Large intestine (tissue), 3 donors: Measurements from ENCODE around the gene ENPP1. TPM values are rescaled to one million over a fixed set of nuclear protein-coding genes. Genes with fewer than 3 reads are reported as not detected.
"Not testable (repeated sequence)": the region's sequence is repeated elsewhere in the genome, so short reads cannot be mapped to it uniquely, and the experiment has no call there.

Source experiments
- DNase-seq, 2 donors: peaks; one replicate each; pipeline versions ENCODE4 v3.0.0 to v3.0.0-alpha.2; 2013
- H3K27ac ChIP-seq: one replicate; pipeline ENCODE4 v1.5.1; 2013; ENCODE audit warnings: low read length
- H3K27me3 ChIP-seq: 2 replicates; pipeline ENCODE4 v1.6.1; 2013; ENCODE audit warnings: low read length; ENCODE audit not compliant: control insufficient read depth, insufficient read depth
- H3K36me3 ChIP-seq: 2 replicates; pipeline ENCODE4 v1.6.1; 2013; ENCODE audit warnings: low read length; ENCODE audit not compliant: control insufficient read depth, insufficient read depth
- H3K4me1 ChIP-seq: one replicate; pipeline ENCODE4 v1.6.1; 2013; ENCODE audit warnings: low read length; ENCODE audit not compliant: control insufficient read depth, insufficient read depth
- H3K4me3 ChIP-seq: one replicate; pipeline ENCODE4 v1.5.1; 2013; ENCODE audit warnings: low read length
- H3K9me3 ChIP-seq: one replicate; pipeline ENCODE4 v1.6.1; 2013; ENCODE audit warnings: mild to moderate bottlenecking, low read depth, low read length, moderate library complexity; ENCODE audit not compliant: control insufficient read depth
- WGBS: methylation state at CpG from one replicate; pipeline ENCODE4 v1.1.5; 2013; ENCODE audit warnings: low lambda C conversion rate; ENCODE audit not compliant: insufficient coverage; 5-methylcytosine and 5-hydroxymethylcytosine counted together
- polyA plus RNA-seq: library from polyadenylated mRNA; unstranded; fragments of 120-200 nt; gene quantifications from one replicate; pipeline ENCODE4 v1.2.1, GENCODE V29; 2013

The ENPP1 gene
- polyA plus RNA-seq, 1 donor: 9.5 TPM

DNA sequence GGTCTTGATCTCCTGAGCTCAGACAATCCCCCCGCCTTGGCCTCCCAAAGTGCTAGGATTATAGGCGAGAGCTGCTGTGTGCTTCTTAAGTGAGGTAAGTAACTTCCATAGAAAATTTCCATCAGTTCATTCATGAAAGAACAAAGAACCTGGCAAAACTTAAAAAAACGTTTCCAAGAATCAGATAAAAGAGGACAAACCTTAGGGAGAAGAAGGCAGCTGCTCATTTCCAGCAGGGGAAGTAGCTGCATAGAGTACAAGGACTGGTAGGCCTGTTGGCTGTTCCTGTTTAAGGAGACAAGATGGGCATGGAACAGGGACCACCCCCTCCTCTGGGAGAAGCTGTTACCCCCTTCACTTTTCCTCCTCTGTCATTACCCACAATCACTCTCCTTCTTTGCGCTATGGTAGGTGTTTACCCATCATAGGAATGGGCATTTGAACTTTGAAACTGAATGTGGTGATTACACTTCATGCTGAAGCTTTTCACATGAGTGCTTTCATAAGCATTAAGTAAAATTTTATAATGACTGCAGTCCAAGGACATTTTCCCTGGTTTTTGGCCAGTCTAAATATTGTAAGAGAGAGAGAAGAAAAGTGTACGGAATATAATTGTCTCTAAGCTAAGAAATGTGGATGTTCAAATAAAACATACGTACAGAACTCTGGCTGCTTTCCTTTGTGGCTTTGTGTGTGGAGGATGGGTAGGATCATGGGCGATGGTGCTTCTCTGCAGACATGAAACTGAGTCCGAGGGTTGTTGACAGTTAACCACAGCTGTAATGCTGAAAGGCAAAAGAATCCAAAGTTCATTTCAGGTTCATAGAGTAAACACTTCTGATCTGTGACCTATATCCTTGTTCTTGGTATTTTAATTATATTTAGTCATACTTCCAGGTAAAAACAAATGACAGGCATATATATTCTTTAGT lies 86.9 kb downstream of the ENPP1 start:
- Histone ChIP-seq H3K27ac (peak overlapping the region; percentile 97), H3K9me3 (peaks cover 10% of the 10 kb centered on the region)
- WGBS: no CpG with 5 or more reads among the region's 8 CpGs

GRCh38 chr6:131897050-131897435 lies 89.2 kb downstream of the ENPP1 start:
- no CpG with 5 or more reads among the region's 4 CpGs for WGBS
- H3K27ac ChIP-seq: peak overlapping the region; percentile 39

More for the DNA sequence above, 86.9 kb downstream of the ENPP1 start:
- Histone ChIP-seq H3K27me3 (no peaks in the 10 kb centered on the region), H3K4me1 (peaks cover 26% of the 10 kb centered on the region), H3K36me3 (peaks cover 3% of the 10 kb centered on the region), H3K4me3 (no peak overlapping the region)
- DNase-seq: peak; percentile 86 to 95

DNA sequence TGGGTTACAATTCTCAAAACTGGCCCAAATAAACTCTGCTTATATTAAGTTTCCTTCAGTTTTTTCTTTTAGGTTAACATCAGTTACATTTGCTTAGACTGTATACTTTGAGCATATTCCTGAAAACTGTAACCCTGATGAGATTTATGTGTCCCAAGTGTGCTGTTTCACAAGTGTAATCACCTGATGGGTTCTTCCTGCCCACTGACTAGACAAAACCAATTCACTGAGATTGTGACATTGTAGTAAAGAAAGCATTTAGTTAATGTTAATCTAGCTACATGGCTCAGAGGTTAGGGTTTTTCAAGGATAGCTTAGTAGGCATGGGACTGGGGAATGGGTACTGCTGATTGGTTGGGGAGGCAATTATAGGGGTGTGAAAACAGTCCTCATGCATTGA lies 89.8 kb downstream of the ENPP1 start:
- peak overlapping the region; percentile 39 for H3K27ac ChIP-seq
- H3K4me3 ChIP-seq: no peak overlapping the region
- no peaks in the 10 kb centered on the region for H3K27me3 ChIP-seq
- H3K36me3 ChIP-seq: no peaks in the 10 kb centered on the region
- peak; percentile 22 to 50 for DNase-seq
- peaks cover 10% of the 10 kb centered on the region for H3K9me3 ChIP-seq
- H3K4me1 ChIP-seq: peaks cover 24% of the 10 kb centered on the region

More at GRCh38 chr6:131897050-131897435, 89.2 kb downstream of the ENPP1 start:
- Histone ChIP-seq H3K36me3 (no peaks in the 10 kb centered on the region), H3K27me3 (no peaks in the 10 kb centered on the region), H3K4me1 (peaks cover 26% of the 10 kb centered on the region), H3K4me3 (no peak overlapping the region), H3K9me3 (peaks cover 10% of the 10 kb centered on the region)
- DNase-seq: no peak

DNA sequence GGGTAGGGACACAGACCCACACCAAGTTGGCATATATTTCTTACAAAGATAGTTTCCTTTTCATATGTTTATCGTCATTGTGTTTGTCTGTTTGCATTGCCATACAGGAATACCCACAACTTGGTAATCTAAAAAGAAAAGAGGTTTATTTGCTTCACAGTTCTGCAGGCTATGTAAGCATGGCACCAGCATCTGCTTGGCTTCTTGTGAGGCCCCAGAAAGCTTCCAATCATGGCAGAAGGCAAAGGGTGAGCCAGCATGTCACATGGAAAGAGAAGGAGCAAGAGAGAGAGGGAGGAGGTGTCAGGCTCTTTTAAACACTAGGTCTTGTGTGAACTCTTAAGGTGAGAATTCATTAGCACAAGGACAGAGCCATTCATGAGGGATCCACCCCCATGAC lies 90.9 kb downstream of the ENPP1 start:
- Histone ChIP-seq H3K9me3 (peaks cover 10% of the 10 kb centered on the region), H3K4me3 (no peak overlapping the region), H3K27ac (no peak overlapping the region), H3K4me1 (peaks cover 18% of the 10 kb centered on the region), H3K36me3 (no peaks in the 10 kb centered on the region), H3K27me3 (no peaks in the 10 kb centered on the region)
- no peak for DNase-seq
- no CpG with 5 or more reads among the region's 1 CpG for WGBS

DNA sequence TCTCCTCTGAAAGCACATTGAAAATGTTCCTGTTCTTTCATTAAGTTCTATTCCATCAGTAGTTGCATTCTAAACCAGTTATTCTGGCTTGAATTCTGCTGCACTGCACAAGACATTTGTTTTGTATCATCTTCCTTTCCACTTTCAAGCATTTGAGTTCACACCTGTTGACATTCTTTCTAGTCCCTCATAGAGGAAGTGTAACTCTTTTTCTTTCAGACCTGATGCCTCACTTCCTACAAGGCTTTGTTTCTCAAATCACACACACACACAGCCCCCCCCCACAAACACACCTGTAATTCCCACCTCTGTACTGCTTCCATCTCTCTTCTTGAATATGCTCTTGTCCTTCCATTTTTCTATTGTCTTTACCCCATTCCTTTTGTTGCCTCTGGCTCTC lies 92.4 kb downstream of the ENPP1 start:
- Histone ChIP-seq H3K4me1 (peaks cover 9% of the 10 kb centered on the region), H3K9me3 (peaks cover 10% of the 10 kb centered on the region), H3K27ac (no peak overlapping the region), H3K36me3 (no peaks in the 10 kb centered on the region), H3K4me3 (no peak overlapping the region), H3K27me3 (no peaks in the 10 kb centered on the region)
- DNase-seq: no peak

- not testable (repeated sequence) for H3K9me3 ChIP-seq, H3K27ac ChIP-seq, H3K36me3 ChIP-seq, DNase-seq, H3K4me3 ChIP-seq, H3K27me3 ChIP-seq, H3K4me1 ChIP-seq
- WGBS: 100% methylated on average over 1 of the region's 5 CpGs
These were observed 93.6 kb downstream of the ENPP1 start for GRCh38 chr6:131901326-131901873.

DNA sequence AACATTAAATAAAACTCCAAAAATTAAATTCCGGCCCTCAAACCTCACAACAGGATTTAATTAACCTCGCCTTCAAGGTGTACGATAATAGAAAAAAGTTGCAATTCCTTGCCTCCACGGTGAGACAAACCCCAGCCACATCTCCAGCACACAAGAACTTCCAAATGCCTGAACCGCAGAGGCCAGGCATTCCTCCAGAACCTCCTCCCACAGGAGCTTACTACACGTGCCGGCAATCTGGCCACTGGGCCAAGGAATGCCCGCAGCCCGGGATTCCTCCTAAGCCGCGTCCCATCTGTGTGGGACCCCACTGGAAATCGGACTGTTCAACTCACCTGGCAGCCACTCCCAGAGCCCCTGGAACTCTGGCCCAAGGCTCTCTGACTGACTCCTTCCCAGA lies 95.9 kb downstream of the ENPP1 start:
- not testable (repeated sequence) for H3K9me3 ChIP-seq, H3K4me3 ChIP-seq, H3K27me3 ChIP-seq, DNase-seq, H3K4me1 ChIP-seq, H3K36me3 ChIP-seq, H3K27ac ChIP-seq
- WGBS: no CpG with 5 or more reads among the region's 12 CpGs

DNA sequence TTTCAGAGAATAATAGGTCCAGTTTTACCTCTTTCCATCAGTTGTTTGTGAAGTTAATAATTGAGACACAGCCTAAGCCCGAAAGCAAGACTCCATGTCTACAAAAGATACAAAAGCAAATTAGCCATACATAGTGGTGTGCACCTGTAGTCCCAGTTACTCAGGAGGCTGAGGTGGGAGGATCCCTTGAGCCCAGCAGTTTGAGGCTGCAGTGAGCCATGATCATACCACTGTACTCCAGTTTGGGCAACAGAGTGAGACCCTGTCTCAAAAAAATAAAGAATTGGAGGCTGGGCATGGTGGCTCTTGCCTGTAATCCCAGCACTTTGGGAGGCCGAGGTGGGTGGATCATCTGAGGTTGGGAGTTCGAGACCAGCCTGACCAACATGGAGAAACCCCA lies 101.0 kb downstream of the ENPP1 start:
- not testable (repeated sequence) for H3K36me3 ChIP-seq, H3K4me1 ChIP-seq, DNase-seq, H3K9me3 ChIP-seq, H3K27ac ChIP-seq, H3K4me3 ChIP-seq, H3K27me3 ChIP-seq
- WGBS: no CpG with 5 or more reads among the region's 3 CpGs

DNA sequence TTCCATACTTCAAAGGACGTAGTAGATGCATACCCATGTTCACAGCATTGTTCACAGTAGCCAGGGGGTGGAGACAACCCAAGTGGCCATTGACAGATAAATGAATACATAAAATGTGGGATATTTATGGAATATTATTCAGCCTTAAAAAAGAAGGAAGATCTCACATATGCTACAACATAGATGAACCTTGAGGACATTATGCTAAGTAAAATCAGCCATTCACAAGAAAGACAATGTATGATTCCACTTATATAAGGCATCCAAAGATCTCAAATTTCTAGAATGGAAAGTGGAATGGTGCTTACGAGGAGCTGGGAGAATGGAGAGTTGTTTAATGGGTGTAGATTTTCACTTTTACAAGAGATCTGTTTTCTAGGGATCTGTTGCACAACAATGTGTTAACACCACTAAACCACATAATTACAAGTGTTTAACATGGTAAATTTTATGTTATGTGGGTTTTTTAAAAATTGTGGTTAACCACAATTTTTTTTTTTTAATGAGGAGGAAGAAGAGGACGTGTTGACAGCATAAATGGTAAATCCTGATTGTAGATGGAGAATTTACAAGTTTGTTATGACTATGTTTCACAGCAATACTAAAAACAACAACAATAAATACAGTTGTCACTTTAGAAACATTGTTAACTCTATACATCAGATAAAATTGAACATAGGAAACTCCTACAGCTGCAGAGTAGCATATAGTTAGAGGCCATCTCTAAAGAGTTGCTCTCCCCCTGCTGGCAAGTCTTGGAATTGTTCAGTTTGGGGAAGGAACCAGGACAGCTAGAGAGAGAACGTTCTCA lies 101.8 kb downstream of the ENPP1 start:
- no peaks in the 10 kb centered on the region for H3K36me3 ChIP-seq
- 100% methylated on average over 1 of the region's 4 CpGs for WGBS
- H3K9me3 ChIP-seq: no peaks in the 10 kb centered on the region
- peak; percentile 56 to 58 for DNase-seq
- no peak overlapping the region for H3K4me3 ChIP-seq
- no peaks in the 10 kb centered on the region for H3K27me3 ChIP-seq
- H3K27ac ChIP-seq: no peak overlapping the region
- H3K4me1 ChIP-seq: no peaks in the 10 kb centered on the region

DNA sequence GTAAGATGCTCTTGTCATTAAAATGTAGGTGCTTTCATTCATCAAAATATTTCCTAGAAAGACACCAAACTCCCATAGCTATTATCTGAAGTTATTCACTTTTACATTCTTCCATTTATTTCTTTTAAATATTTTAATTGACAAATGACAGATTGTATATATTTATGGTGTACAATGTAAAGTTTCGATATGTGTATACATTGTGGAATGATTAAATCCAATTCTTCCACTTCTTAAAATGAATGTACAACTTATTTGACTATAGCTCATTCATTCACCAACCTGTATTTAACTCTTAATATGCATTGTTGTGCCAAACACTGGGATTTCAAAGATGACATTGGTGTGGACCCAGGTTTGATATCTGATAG lies 102.4 kb downstream of the ENPP1 start:
- WGBS: no CpG with 5 or more reads among the region's 1 CpG
- no peaks in the 10 kb centered on the region for H3K9me3 ChIP-seq
- no peak overlapping the region for H3K27ac ChIP-seq
- no peaks in the 10 kb centered on the region for H3K36me3 ChIP-seq
- H3K4me1 ChIP-seq: no peaks in the 10 kb centered on the region
- DNase-seq: no peak
- H3K4me3 ChIP-seq: no peak overlapping the region
- H3K27me3 ChIP-seq: no peaks in the 10 kb centered on the region
